ENCODE results near the gene SMIM9. TPM values are rescaled to one million over a fixed set of nuclear protein-coding genes. Genes with fewer than 3 reads are reported as not detected.

SMIM9 gene
- total RNA-seq, 1 donor from 2014 or later, result not detected

DNA sequence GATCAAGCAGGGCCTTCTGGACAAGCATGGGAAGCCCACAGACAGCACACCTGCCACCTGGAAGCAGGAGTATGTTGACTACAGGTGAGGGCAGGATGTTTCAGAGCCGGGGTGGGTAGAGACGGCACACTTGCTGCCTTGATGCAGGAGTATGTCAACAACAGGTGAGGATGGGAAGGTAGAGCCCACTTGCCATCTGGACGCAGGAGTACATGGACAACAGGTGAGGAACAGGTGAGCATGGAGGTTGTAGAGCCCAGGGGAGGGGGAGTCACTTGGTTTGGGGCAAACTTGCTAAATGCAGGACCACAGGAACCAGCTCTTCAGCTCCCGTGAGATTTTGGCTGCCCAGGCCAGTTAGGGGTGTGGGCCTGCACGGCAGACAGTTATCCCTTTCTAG lies 59.8 kb downstream of the SMIM9 start:
- Mint-ChIP-seq H3K4me3 (no peak overlapping the region), H3K27ac (ENCODE audit: unreplicated experiment) (no peak overlapping the region), H3K36me3 (ENCODE audit: low read depth) (peaks cover 47% of the 10 kb centered on the region), H3K9me3 (peaks cover 9% of the 10 kb centered on the region), H3K27me3 (ENCODE audit: low read depth) (no peaks in the 10 kb centered on the region), H3K4me1 (no peaks in the 10 kb centered on the region)
- DNase-seq (ENCODE audit: low read depth, low spot score), result no peak
- TF ChIP-seq, protein P1, sequence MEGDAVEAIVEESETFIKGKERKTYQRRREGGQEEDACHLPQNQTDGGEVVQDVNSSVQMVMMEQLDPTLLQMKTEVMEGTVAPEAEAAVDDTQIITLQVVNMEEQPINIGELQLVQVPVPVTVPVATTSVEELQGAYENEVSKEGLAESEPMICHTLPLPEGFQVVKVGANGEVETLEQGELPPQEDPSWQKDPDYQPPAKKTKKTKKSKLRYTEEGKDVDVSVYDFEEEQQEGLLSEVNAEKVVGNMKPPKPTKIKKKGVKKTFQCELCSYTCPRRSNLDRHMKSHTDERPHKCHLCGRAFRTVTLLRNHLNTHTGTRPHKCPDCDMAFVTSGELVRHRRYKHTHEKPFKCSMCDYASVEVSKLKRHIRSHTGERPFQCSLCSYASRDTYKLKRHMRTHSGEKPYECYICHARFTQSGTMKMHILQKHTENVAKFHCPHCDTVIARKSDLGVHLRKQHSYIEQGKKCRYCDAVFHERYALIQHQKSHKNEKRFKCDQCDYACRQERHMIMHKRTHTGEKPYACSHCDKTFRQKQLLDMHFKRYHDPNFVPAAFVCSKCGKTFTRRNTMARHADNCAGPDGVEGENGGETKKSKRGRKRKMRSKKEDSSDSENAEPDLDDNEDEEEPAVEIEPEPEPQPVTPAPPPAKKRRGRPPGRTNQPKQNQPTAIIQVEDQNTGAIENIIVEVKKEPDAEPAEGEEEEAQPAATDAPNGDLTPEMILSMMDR (conservative IDR thresholded peaks at IDR 0.05), result no peak

Other genes with a start within 250 kb of the SMIM9 start
- not detected in 2 replicates for gene CTAG1A, start 249.5 kb downstream of the SMIM9 start, total RNA-seq
- not detected in 2 replicates for gene CTAG1B, start 215.4 kb downstream of the SMIM9 start, total RNA-seq
- not detected in 2 replicates for gene CTAG2, start 181.1 kb downstream of the SMIM9 start, total RNA-seq
- 0.07 and 0.12 TPM in 2 replicates for gene GAB3, start 83.6 kb downstream of the SMIM9 start, total RNA-seq
- gene DKC1, start 71.8 kb downstream of the SMIM9 start, total RNA-seq, result 81.0 and 83.5 TPM in 2 replicates
- gene MPP1, start 29.2 kb downstream of the SMIM9 start, total RNA-seq, result 12.7 and 13.2 TPM in 2 replicates
- gene F8A1, start 51.7 kb upstream of the SMIM9 start, total RNA-seq, result 12.7 and 13.0 TPM in 2 replicates
- 2.1 and 2.3 TPM in 2 replicates for gene F8, start 188.1 kb upstream of the SMIM9 start, total RNA-seq
- 105 and 115 TPM in 2 replicates for gene FUNDC2, start 192.2 kb upstream of the SMIM9 start, total RNA-seq
- gene CMC4, start 236.5 kb upstream of the SMIM9 start, total RNA-seq, result 4.3 and 7.8 TPM in 2 replicates
- gene MTCP1, start 236.5 kb upstream of the SMIM9 start, total RNA-seq, result 10.7 and 15.3 TPM in 2 replicates
- gene BRCC3, start 236.8 kb upstream of the SMIM9 start, total RNA-seq, result 31.4 and 36.0 TPM in 2 replicates